SU-DHL-6 (cell line): ENCODE measurements around the gene WDR90.

Source experiments
- H2AFZ ChIP-seq: fragments of 200-600 bp; sonication (generic); 2 replicates; pipeline ENCODE4 v1.6.1; 2014; ENCODE audit warnings: low read depth, mild to moderate bottlenecking, moderate library complexity, mixed read lengths, antibody characterized with exemption, low read length; ENCODE audit not compliant: severe bottlenecking
- H3F3A ChIP-seq: fragments of 200-600 bp; shearing (Covaris generic); 2 replicates; pipeline ENCODE4 v1.6.0; 2016; ENCODE audit warnings: antibody characterized with exemption, mild to moderate bottlenecking; ENCODE audit not compliant: insufficient read depth
- H3K27ac ChIP-seq: fragments of 200-600 bp; sonication (generic); 2 replicates; pipeline ENCODE4 v1.5.1; 2016; ENCODE audit warnings: low read depth, mild to moderate bottlenecking, low read length, moderate library complexity, mixed read lengths
- H3K27me3 ChIP-seq: fragments of 200-600 bp; sonication (generic), shearing (Covaris generic); 2 replicates; pipeline ENCODE4 v1.6.0; 2014; ENCODE audit warnings: mild to moderate bottlenecking, low read length
- H3K36me3 ChIP-seq: fragments of 200-600 bp; sonication (generic); 2 replicates; pipeline ENCODE4 v1.6.1; 2014; ENCODE audit warnings: mild to moderate bottlenecking, low read length, mixed read lengths
- H3K4me2 ChIP-seq: fragments of 300-600, 200-600 bp; shearing (Covaris generic), sonication (generic); 2 replicates; pipeline ENCODE4 v1.6.0; 2014; ENCODE audit warnings: low read length, low read depth, mild to moderate bottlenecking; ENCODE audit not compliant: poor library complexity, severe bottlenecking
- H3K4me3 ChIP-seq: fragments of 200-600 bp; sonication (generic); 2 replicates; pipeline ENCODE4 v1.5.1; 2014; ENCODE audit warnings: antibody characterized with exemption, low read length, mild to moderate bottlenecking, mixed read lengths; ENCODE audit not compliant: insufficient read depth, poor library complexity, severe bottlenecking
- H3K79me2 ChIP-seq: fragments of 200-600 bp; sonication (generic); 2 replicates; pipeline ENCODE4 v1.6.1; 2014; ENCODE audit warnings: mild to moderate bottlenecking, low read length, moderate library complexity; ENCODE audit not compliant: insufficient read depth
- H3K9ac ChIP-seq: fragments of 200-600 bp; sonication (generic); 2 replicates; pipeline ENCODE4 v1.7.0; 2014; ENCODE audit warnings: mild to moderate bottlenecking, low read length
- H3K9me2 ChIP-seq: fragments of 200-600 bp; sonication (generic); replicated peaks from 2 replicates; pipeline ENCODE4 v1.6.1; 2014; ENCODE audit warnings: low read length; ENCODE audit not compliant: insufficient read depth
- H3K9me3 ChIP-seq: fragments of 200-600 bp; sonication (generic); 2 replicates; pipeline ENCODE4 v1.6.1; 2014; ENCODE audit warnings: low read length, mixed read lengths; ENCODE audit not compliant: insufficient read depth
- H4K20me1 ChIP-seq: fragments of 200-600 bp; sonication (generic); 2 replicates; pipeline ENCODE4 v1.6.1; 2014; ENCODE audit warnings: low read depth, mild to moderate bottlenecking, antibody characterized with exemption, low read length, moderate library complexity, mixed read lengths
- CTCF ChIP-seq: fragments of 200-600 bp; sonication (generic); IDR thresholded peaks from one replicate; pipeline ENCODE4 v1.5.1; 2017; ENCODE audit warnings: antibody characterized with exemption, mild to moderate bottlenecking, low read length, moderate library complexity; ENCODE audit not compliant: insufficient read depth, poor library complexity, severe bottlenecking
- EZH2phosphoT487 ChIP-seq: fragments of 200-600 bp; sonication (generic), shearing (Covaris generic); conservative IDR thresholded peaks from 2 replicates; pipeline ENCODE4 v1.6.1; 2018; ENCODE audit warnings: mild to moderate bottlenecking, antibody characterized with exemption, low read length, moderate library complexity, mixed read lengths

Gene WDR90

GRCh38 chr16:620700-621525 lies 28.3 kb upstream of the WDR90 start:
- Histone ChIP-seq H3K27ac (no peak overlapping the region), H3K27me3 (no peaks in the 10 kb centered on the region), H3K9ac (no peak overlapping the region), H4K20me1 (no peaks in the 10 kb centered on the region), H3K4me3 (no peak overlapping the region), H3K4me2 (no peak overlapping the region), H2AFZ (no peak overlapping the region), H3F3A (no peaks in the 10 kb centered on the region), H3K79me2 (no peaks in the 10 kb centered on the region), H3K9me3 (no peaks in the 10 kb centered on the region), H3K36me3 (no peaks in the 10 kb centered on the region), H3K9me2 (no peaks in the 10 kb centered on the region)
- TF ChIP-seq CTCF, result no peak
- no peak for TF ChIP-seq EZH2phosphoT487

GRCh38 chr16:621526-622105 lies 27.5 kb upstream of the WDR90 start:
- H4K20me1 ChIP-seq, result no peaks in the 10 kb centered on the region
- TF ChIP-seq EZH2phosphoT487 (no peak), CTCF (no peak)
- H3K27me3 ChIP-seq, result no peaks in the 10 kb centered on the region
- H3K4me2 ChIP-seq, result no peak overlapping the region
- H3K27ac ChIP-seq, result no peak overlapping the region
- H3K9ac ChIP-seq, result no peak overlapping the region
- no peaks in the 10 kb centered on the region for H3K79me2 ChIP-seq
- no peak overlapping the region for H2AFZ ChIP-seq
- H3K9me3 ChIP-seq, result no peaks in the 10 kb centered on the region
- no peaks in the 10 kb centered on the region for H3K36me3 ChIP-seq
- H3K9me2 ChIP-seq, result no peaks in the 10 kb centered on the region
- H3K4me3 ChIP-seq, result no peak overlapping the region
- no peaks in the 10 kb centered on the region for H3F3A ChIP-seq

GRCh38 chr16:622920-623280 lies 26.3 kb upstream of the WDR90 start:
- H3K27me3 ChIP-seq, result no peaks in the 10 kb centered on the region
- no peaks in the 10 kb centered on the region for H3K9me3 ChIP-seq
- no peaks in the 10 kb centered on the region for H3K36me3 ChIP-seq
- no peak overlapping the region for H3K4me2 ChIP-seq
- H3K9ac ChIP-seq, result no peak overlapping the region
- no peaks in the 10 kb centered on the region for H3K9me2 ChIP-seq
- no peaks in the 10 kb centered on the region for H4K20me1 ChIP-seq
- TF ChIP-seq CTCF (no peak), EZH2phosphoT487 (no peak)
- H3K79me2 ChIP-seq, result no peaks in the 10 kb centered on the region
- H3K27ac ChIP-seq, result no peak overlapping the region
- H3F3A ChIP-seq, result no peaks in the 10 kb centered on the region
- H3K4me3 ChIP-seq, result no peak overlapping the region
- H2AFZ ChIP-seq, result no peak overlapping the region
